GM19238 (cell line): ENCODE data around the gene MSMP.

Experiments
- DNase-seq: peaks from one replicate; pipeline ENCODE4 v3.0.0; 2011; ENCODE audit warnings: low spot score; ENCODE audit not compliant: insufficient read length

The MSMP gene

DNA sequence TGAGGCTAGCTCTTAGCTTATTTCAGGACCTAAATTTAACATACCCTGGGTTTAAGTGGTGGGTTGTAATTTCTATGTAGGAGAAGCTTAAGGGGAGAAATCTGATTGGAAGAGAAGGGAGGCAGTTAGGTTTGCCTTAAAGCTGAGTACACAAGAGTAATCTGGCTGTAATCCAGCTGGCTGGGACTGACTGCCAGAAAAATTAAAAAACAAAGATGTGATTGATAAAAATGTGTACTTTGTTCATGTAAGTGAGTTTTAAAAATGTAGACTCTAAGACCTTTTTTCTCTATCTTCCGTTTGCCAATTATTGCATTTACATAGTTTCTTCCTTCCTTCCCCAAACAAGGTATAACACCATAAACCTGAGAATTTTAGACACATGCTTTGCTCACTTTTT is 17.5 kb upstream of the MSMP start:
- no peak for DNase-seq

- DNase-seq: no peak
Observed at GRCh38 chr9:35771075-35771433, 17.0 kb upstream of the MSMP start.

DNA sequence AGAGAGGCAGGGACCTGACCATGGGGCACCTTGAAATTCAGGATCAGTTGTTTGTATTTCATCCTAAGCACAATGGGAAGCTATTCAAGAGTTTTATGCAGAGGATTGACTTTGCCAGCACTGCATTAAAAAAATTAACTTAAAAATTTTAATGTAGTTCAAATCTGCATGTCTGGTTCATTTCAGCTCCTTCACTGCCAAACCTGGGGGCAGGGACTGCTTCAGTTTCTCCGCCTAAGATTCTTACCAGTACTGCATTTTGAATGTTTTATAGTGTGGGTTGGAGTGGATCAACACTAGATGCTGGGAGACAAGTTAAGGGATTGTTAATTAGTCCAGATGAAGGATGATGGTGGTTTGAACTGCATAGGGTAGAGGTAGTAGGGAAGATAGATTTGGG is 15.7 kb upstream of the MSMP start:
- no peak for DNase-seq

DNA sequence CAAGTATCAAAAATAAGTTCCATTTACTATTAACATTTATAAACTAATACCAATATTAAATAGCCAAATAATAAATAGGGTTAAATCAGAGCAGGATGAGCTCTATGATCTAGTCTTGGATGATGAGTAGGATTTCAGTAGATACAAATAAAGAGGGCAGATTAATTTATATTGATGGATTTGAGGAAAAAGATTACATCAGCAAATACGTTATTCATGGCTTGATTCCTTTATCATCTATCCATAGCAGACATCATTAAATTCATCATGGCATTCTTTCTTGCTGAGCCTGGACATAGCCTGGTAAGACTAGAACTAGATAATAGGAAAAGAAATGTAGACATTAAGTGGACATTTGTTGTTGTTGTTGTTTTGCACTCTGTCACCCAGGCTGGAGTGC is 13.4 kb upstream of the MSMP start:
- DNase-seq: no peak

DNA sequence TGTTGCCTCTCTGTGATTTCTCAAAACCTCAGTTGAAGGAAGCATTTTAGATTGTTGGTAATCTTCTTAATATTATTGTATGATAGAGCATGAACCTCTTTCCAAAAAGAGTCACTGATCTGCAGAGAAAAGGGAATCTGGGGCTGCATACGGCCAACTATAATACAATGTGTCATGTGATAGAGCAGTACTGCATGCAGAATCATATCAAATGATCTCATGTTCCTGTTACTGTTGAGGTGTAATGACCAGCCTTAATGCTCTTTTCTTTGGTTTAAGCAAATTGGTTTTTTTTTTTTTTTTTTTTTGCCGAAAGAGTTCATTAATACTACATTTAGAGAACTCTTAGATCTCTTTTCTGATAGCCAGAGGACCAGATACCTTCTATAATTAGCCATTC is 12.9 kb upstream of the MSMP start:
- no peak for DNase-seq

DNA sequence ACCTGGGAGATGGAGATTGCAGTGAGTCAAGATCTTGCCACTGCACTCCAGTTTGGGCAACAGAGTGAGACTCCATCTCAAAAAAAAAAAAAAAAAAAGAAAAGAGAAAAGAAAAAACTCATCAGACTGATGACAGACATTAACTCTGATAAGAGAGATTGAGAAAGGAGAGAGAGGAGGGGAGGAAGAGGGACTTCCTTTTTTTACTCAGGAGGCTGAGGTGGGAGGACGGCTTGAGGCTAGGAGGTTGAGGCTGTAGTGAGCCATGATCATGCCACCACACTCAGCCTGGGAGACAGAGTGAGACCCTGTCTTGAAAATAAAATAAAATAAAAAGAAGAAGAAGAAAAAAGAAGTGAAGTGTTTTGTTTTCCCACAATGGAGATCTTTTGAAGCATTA is 9.7 kb upstream of the MSMP start:
- no peak for DNase-seq

GRCh38 chr9:35763181-35763580 is 9.1 kb upstream of the MSMP start:
- no peak for DNase-seq

- DNase-seq: no peak
Observed at GRCh38 chr9:35760651-35761050, 6.6 kb upstream of the MSMP start.

- no peak for DNase-seq
Observed at GRCh38 chr9:35759795-35760194, 5.7 kb upstream of the MSMP start.

DNA sequence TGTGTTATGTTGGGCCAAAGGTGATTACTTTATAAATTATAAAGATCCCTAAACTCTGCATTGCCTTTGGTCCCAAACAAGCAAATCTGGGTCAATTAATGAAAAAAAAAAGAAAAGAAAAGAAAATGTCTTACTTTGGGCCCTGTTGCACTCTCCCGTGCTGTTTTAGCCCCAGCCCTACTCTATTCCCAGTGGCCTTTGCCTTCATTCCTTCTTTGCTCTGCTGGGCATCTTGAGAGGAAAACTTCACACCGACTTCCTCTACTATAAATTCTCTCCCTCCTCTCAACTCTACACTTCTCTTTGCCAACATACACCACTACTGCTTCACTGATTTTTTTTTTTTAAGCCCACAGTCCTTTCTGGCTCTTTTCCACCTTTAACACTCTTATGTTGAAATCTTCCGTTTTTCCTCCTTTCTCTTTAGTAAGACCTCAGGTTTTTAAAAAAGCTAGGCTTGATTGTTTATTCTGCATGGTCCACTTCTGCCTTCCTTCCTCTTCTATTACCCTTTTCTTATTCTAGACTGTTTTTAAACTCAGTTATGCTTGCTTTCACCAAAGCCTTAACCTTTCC is 4.5 kb upstream of the MSMP start:
- DNase-seq: no peak

DNA sequence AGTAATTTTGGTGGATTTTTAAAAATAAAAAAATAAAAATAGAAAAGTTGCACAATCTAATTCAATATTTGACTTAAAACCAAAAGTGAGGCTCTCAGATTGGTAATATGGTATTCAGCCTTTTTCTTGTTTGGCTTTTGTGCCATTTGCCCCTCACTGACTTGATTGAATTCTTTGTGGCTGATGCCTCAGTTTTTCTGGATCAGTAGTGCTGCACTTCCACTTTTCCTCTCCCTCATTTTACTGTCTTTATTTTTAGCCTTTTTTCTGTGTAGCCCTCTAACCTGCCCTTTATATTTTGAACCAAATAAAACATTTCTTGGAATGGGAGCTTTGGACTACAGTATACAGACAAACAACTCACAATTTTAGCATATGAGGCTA is 3.8 kb upstream of the MSMP start:
- DNase-seq: no peak

DNA sequence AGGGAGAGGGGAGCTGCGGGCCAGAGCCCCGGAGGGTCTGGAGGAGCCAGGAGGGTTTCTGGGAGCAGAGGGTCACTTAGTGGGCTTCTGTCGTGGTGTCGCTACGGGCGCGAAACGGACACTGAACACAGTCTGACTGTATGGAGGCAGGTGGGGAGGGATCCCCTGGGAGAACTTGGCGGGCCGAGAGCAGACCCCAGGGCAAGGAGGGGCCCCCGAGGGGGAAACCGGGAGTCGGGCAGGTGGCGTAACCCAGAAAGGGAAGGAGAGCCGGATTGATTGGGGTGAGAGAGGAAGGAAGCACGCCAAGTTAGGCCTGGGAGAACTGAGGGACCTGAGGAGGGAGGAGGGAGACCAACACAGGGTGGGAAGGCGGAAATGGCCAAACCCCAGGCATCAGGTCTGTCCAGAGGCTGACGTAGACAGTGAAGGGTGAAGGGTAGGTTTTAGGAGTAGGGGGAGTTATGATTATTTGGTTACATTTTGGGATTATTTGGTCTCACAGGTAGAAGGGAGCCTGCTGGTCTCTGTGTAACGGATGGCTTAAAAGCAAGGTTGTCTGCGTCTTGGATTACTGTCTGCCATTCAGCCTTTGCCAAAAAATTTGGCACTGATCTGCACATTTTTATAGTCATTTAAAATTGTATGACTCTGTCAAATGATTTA is 3.3 kb upstream of the MSMP start:
- peak; percentile 16 for DNase-seq

- peak; percentile 40 for DNase-seq
Observed at GRCh38 chr9:35756275-35757225, 2.5 kb upstream of the MSMP start.

DNA sequence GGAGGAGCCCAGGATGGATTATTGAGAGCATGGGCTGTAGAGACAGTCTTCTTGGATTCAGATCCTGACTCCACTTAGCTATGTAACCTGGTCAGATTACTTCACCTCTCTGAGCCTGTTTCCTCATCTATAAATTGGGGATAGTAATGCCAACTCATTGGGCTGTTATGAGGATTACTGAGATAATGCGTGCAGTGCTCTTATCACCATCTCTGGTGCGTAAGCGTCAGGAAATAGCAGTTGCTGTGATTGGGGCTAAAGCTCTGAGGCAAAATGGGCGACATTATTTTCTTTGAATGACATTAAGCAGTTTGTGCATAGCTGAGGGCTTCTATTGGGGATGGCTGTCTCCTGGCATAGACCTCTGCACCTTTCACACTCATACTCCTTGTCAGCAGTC is 995 bp upstream of the MSMP start:
- DNase-seq: no peak

- DNase-seq: no peak
Observed at GRCh38 chr9:35753466-35753865, 610 bp downstream of the MSMP start.

DNA sequence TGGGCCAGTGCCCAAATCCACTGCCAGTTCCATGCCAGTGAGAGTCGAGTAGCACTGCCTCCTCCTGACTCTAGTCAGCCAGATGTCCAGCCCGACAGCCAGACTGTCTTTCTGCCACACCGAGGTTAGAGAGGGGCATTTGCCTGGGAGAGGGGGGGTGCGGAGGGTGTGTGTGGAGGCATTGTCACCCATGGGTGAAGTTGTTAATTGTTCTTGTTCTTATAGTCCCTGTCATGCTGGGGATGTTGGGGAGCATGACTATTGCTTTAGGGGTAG is 3.9 kb downstream of the MSMP start:
- DNase-seq: no peak

DNA sequence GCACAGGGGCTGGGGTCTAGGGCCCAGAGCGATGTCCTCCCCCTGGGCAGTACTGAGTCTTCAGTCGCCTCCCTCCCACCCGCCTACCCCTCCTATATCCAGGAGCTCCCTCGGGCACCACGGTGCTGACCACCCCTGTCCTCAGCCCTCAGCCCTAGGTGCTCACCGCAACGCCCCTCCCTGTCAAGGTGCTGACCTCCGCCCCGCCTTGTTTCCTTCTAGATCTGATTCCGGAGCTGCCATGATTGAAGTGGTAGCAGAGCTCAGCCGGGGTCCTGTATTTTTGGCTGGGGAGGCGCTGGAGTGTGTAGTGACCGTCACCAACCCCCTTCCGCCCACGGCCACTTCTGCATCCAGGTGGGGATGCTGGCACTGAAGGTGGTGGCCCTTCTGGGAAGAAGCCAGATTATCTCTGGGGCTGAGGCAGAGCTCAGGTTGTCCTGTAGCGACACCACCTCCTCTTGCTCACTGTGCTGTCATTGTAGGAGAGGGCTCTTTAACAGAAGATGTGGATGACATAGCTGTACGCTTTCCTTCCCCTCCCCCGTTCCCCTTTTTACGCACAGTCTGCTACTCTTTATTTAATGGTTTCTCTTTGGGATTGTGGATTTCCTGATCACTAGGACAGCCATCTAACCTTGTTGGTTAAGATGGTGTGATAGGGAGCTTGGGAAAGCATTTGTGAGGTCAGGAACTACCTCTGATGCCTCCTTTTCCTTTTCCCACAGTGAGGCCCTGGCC is 4.4 kb downstream of the MSMP start:
- no peak for DNase-seq

- peak; percentile 71 for DNase-seq
Observed at GRCh38 chr9:35748858-35749514, 5.1 kb downstream of the MSMP start, which contains the start of the genes GBA2 and RGP1. TSS of gene GBA2 (minus strand) at chr9:35749228. CDS start at chr9:35748704, 524 bp downstream. TSS of gene RGP1 (plus strand) at chr9:35749287. CDS start at chr9:35749756, 469 bp downstream.

DNA sequence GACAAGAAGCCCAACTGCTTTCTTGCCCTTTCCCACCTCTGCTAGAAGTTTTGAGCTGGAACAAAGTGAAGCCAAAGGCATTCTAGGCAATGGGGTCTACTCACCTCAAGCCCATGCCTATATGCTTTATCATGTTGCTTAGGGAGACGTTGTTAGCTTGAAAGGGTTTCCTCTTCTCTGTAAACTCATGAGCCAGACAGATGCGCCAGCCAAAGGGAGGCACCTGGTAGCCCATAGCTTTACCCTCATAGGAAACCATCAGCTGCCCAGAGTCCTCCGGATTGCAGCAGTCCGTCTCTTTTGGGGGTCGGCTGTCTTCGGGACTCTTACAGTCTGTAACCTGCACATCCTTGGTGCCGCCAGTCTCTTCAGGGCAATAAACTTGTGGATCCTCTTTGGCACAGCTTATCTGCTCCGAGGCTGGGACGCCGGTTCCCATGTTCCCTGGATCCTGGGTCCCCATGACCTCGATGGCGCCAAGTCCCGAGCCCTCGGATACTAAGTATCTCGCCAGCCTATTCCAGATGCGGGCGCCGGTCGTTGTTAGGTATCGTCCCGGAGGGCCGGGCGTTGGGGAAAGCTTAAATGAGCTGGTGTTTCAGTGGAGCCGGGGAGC is 5.7 kb downstream of the MSMP start:
- DNase-seq: no peak

DNA sequence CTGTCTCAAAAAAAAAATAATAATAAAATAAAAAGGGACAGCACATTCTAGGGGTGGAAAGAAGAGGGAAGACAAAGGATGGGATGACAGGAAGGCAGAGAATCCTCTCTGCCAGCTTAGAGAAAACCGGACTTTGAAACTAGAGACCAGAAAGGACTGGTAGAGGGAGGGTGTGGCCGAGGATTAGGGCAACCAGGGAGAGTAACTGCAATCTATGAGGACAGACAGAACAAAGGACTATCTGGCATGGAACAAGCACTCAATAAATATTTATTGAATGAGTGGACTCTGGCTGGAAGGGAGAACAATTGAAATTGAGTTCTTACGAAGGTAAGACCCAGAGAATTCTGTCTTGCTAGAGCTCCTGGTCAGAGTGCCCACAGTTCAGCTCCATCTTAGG is 7.5 kb downstream of the MSMP start:
- DNase-seq: no peak

DNA sequence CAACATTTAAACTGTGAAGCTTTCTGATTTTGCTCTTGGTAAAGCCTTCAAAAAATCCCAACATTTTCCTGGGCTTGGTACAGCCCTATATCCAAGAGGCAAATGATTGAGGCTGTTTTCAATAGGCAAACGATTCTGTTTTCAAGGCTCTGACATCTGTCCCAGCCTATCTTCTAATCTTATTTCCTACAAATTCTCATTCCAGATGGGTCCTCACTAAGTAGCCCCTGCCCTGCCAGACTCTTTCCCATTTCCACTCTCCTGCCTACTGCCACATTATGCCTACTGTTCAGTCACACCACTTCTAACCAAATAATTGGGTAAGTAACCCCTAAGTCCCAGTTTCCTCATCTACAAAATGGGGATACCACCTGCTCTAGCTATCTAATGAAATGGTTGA is 8.5 kb downstream of the MSMP start:
- no peak for DNase-seq
